GM12892 (cell line): Measurements from ENCODE around the gene PLS3.

Experiments used
- POLR2A ChIP-seq: IDR thresholded peaks from 2 replicates; pipeline ENCODE4 v1.6.1; 2011; ENCODE audit warnings: low read depth, low read length, control low read depth
- POLR2AphosphoS5 ChIP-seq: IDR thresholded peaks from 2 replicates; pipeline ENCODE4 v1.6.1; 2011; ENCODE audit warnings: low read depth, low read length, control low read depth
- TAF1 ChIP-seq: IDR thresholded peaks from 2 replicates; pipeline ENCODE4 v1.6.1; 2011; ENCODE audit warnings: low read depth, mild to moderate bottlenecking, control low read depth, low read length, borderline replicate concordance

DNA sequence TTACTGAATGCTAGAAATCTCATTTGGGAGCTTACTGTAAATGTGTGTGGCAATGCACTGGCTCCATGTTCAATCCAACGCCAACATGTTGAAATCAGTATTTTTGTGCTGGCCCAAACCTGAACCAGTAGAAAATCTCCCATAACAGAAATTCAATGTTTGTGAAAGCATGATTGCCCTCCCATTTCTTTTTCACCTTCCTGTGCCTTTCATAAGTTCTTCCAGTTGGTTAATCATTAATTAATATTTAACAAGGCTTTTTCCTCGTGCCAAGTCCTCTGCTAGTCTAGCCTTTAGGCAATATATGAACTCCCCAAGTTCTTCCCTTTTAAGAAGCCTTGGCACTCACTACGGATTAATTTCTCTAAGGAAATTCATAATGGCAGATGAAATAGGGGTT lies 1.3 kb upstream of the PLS3 start:
- TF ChIP-seq POLR2AphosphoS5 (no peak), TAF1 (no peak), POLR2A (no peak)
